ENCODE data around the gene SLC6A13.

Gene SLC6A13

GRCh38 chr12:262113-262512 lies 523 bp downstream of the SLC6A13 start:
- TF ChIP-seq POLR2A (IDR thresholded peaks at IDR 0.05; ENCODE audit: low read depth, low read length) (no peak), POLR2AphosphoS5 (IDR thresholded peaks at IDR 0.05; ENCODE audit: low read depth, low read length) (no peak), TAF1 (IDR thresholded peaks at IDR 0.05; ENCODE audit: borderline replicate concordance, low read depth, low read length) (no peak)
- DNase-seq (ENCODE audit: insufficient read length) (no peak), FAIRE-seq (no peak)

GRCh38 chr12:257521-258321 lies 4.9 kb downstream of the SLC6A13 start:
- FAIRE-seq (no peak), DNase-seq (ENCODE audit: insufficient read length) (no peak)
- TF ChIP-seq POLR2A (IDR thresholded peaks at IDR 0.05; ENCODE audit: low read depth, low read length) (no peak), POLR2AphosphoS5 (IDR thresholded peaks at IDR 0.05; ENCODE audit: low read depth, low read length) (no peak), TAF1 (IDR thresholded peaks at IDR 0.05; ENCODE audit: borderline replicate concordance, low read depth, low read length) (no peak)

- DNase-seq (ENCODE audit: insufficient read length) (no peak), FAIRE-seq (no peak)
- TF ChIP-seq TAF1 (IDR thresholded peaks at IDR 0.05; ENCODE audit: borderline replicate concordance, low read depth, low read length) (no peak), POLR2AphosphoS5 (IDR thresholded peaks at IDR 0.05; ENCODE audit: low read depth, low read length) (no peak), POLR2A (IDR thresholded peaks at IDR 0.05; ENCODE audit: low read depth, low read length) (no peak)
Observed at GRCh38 chr12:256958-257357, 5.7 kb downstream of the SLC6A13 start.

- TF ChIP-seq POLR2AphosphoS5 (IDR thresholded peaks at IDR 0.05; ENCODE audit: low read depth, low read length) (no peak), TAF1 (IDR thresholded peaks at IDR 0.05; ENCODE audit: borderline replicate concordance, low read depth, low read length) (no peak), POLR2A (IDR thresholded peaks at IDR 0.05; ENCODE audit: low read depth, low read length) (no peak)
- FAIRE-seq (no peak), DNase-seq (ENCODE audit: insufficient read length) (no peak)
Observed at GRCh38 chr12:256225-256624, 6.4 kb downstream of the SLC6A13 start.

GRCh38 chr12:254912-255311 lies 7.7 kb downstream of the SLC6A13 start:
- TF ChIP-seq POLR2AphosphoS5 (IDR thresholded peaks at IDR 0.05; ENCODE audit: low read depth, low read length) = no peak
- no peak for TF ChIP-seq POLR2A (IDR thresholded peaks at IDR 0.05; ENCODE audit: low read depth, low read length)
- no peak for TF ChIP-seq TAF1 (IDR thresholded peaks at IDR 0.05; ENCODE audit: borderline replicate concordance, low read depth, low read length)
- DNase-seq (ENCODE audit: insufficient read length) (no peak), FAIRE-seq (no peak)

GRCh38 chr12:254039-254438 lies 8.6 kb downstream of the SLC6A13 start:
- no peak for DNase-seq (ENCODE audit: insufficient read length)
- TF ChIP-seq POLR2A (IDR thresholded peaks at IDR 0.05; ENCODE audit: low read depth, low read length) (no peak), TAF1 (IDR thresholded peaks at IDR 0.05; ENCODE audit: borderline replicate concordance, low read depth, low read length) (no peak), POLR2AphosphoS5 (IDR thresholded peaks at IDR 0.05; ENCODE audit: low read depth, low read length) (no peak)
- no peak for FAIRE-seq

GRCh38 chr12:253116-253831 lies 9.4 kb downstream of the SLC6A13 start:
- FAIRE-seq (no peak), DNase-seq (ENCODE audit: insufficient read length) (no peak)
- TF ChIP-seq POLR2AphosphoS5 (IDR thresholded peaks at IDR 0.05; ENCODE audit: low read depth, low read length) = no peak

GRCh38 chr12:252636-253035 lies 10.0 kb downstream of the SLC6A13 start:
- DNase-seq (ENCODE audit: insufficient read length) (no peak), FAIRE-seq (no peak)
- TF ChIP-seq POLR2A (IDR thresholded peaks at IDR 0.05; ENCODE audit: low read depth, low read length) (no peak), TAF1 (IDR thresholded peaks at IDR 0.05; ENCODE audit: borderline replicate concordance, low read depth, low read length) (no peak), POLR2AphosphoS5 (IDR thresholded peaks at IDR 0.05; ENCODE audit: low read depth, low read length) (no peak)

GRCh38 chr12:247271-247670 lies 15.4 kb downstream of the SLC6A13 start:
- no peak for DNase-seq (ENCODE audit: insufficient read length)
- TF ChIP-seq TAF1 (IDR thresholded peaks at IDR 0.05; ENCODE audit: borderline replicate concordance, low read depth, low read length) (no peak), POLR2AphosphoS5 (IDR thresholded peaks at IDR 0.05; ENCODE audit: low read depth, low read length) (no peak), POLR2A (IDR thresholded peaks at IDR 0.05; ENCODE audit: low read depth, low read length) (no peak)
- FAIRE-seq = no peak

- TF ChIP-seq TAF1 (IDR thresholded peaks at IDR 0.05; ENCODE audit: borderline replicate concordance, low read depth, low read length) (no peak), POLR2A (IDR thresholded peaks at IDR 0.05; ENCODE audit: low read depth, low read length) (no peak), POLR2AphosphoS5 (IDR thresholded peaks at IDR 0.05; ENCODE audit: low read depth, low read length) (no peak)
- DNase-seq (ENCODE audit: insufficient read length) (no peak), FAIRE-seq (no peak)
Observed at GRCh38 chr12:243381-243780, 19.3 kb downstream of the SLC6A13 start.

GRCh38 chr12:242496-242895 lies 20.1 kb downstream of the SLC6A13 start:
- FAIRE-seq (no peak), DNase-seq (ENCODE audit: insufficient read length) (no peak)
- TF ChIP-seq POLR2A (IDR thresholded peaks at IDR 0.05; ENCODE audit: low read depth, low read length) (no peak), TAF1 (IDR thresholded peaks at IDR 0.05; ENCODE audit: borderline replicate concordance, low read depth, low read length) (no peak), POLR2AphosphoS5 (IDR thresholded peaks at IDR 0.05; ENCODE audit: low read depth, low read length) (no peak)

- FAIRE-seq = no peak
- no peak for DNase-seq (ENCODE audit: insufficient read length)
- TF ChIP-seq POLR2AphosphoS5 (IDR thresholded peaks at IDR 0.05; ENCODE audit: low read depth, low read length) = no peak
- TF ChIP-seq POLR2A (IDR thresholded peaks at IDR 0.05; ENCODE audit: low read depth, low read length) = no peak
- no peak for TF ChIP-seq TAF1 (IDR thresholded peaks at IDR 0.05; ENCODE audit: borderline replicate concordance, low read depth, low read length)
Observed at GRCh38 chr12:241266-241665, 21.4 kb downstream of the SLC6A13 start.

All from GM12892 (cell line).